ENCODE measurements around the gene MAP4K4. TPM values are rescaled to one million over a fixed set of nuclear protein-coding genes. Genes with fewer than 3 reads are reported as not detected.

Gene MAP4K4
- total and polyA plus RNA-seq, 9 donors = 62.3 to 153 (median 133) TPM

DNA sequence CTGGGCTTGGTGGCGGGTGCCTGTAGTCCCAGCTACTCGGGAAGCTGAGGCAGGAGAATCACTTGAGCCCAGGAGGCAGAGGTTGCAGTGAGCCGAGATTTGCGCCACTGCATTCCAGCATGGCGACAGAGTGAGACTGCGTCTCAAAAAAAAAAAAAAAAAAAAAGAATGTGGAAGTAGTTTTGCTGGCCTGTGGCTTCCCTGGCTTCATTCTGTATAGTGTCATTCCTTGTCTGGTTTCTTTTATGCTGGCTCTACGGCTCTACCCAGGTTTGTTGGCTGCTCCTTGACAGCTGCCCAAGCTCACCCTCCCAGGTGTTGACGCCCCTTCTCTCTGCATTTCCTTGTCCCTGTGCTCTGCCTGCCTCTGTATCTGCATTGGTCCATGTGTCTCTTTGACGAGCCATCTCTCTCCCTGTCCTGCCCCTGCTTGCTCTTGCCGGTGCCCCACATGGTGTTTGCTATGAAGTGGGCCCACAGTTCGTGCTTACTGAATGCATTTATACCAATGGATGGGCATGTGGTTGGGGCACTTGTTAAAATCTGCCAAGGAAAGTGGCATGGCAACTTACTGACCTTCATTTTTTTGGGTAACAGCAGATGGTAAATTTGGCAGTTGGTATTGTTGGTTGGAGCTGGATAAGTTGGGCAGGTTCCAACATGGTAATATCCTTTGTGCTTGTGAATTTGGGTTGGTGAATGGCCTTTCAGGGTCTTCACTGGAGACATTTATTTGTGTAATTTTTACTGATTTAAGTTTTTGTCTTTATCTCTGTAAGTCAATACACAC lies 113.9 kb downstream of the MAP4K4 start:
- no peaks in the 10 kb centered on the region for H3K9me3 ChIP-seq (replicated peaks; ENCODE audit: control insufficient read depth, low read depth, low read length)
- peaks cover 34% of the 10 kb centered on the region for H3K4me1 ChIP-seq (ENCODE audit: control insufficient read depth, insufficient read depth, low read length)
- no peak overlapping the region for H3K27ac ChIP-seq (ENCODE audit: low read length)
- peaks cover 3% of the 10 kb centered on the region for H3K36me3 ChIP-seq (ENCODE audit: control insufficient read depth, insufficient read depth, low read length)
- no peaks in the 10 kb centered on the region for H3K27me3 ChIP-seq (ENCODE audit: control insufficient read depth, insufficient read depth, low read length)
- DNase-seq = no peak
- H3K4me3 ChIP-seq (ENCODE audit: low read length) = no peak overlapping the region
- 93% methylated on average over 7 of the region's 11 CpGs for WGBS (ENCODE audit: insufficient coverage)

GRCh38 chr2:101812226-101812625 lies 114.7 kb downstream of the MAP4K4 start:
- no peaks in the 10 kb centered on the region for H3K9me3 ChIP-seq (replicated peaks; ENCODE audit: control insufficient read depth, low read depth, low read length)
- H3K27ac ChIP-seq (ENCODE audit: low read length) = no peak overlapping the region
- H3K36me3 ChIP-seq (ENCODE audit: control insufficient read depth, insufficient read depth, low read length) = peaks cover 3% of the 10 kb centered on the region
- H3K27me3 ChIP-seq (ENCODE audit: control insufficient read depth, insufficient read depth, low read length) = no peaks in the 10 kb centered on the region
- no peak overlapping the region for H3K4me3 ChIP-seq (ENCODE audit: low read length)
- no CpG with 5 or more reads among the region's 7 CpGs for WGBS (ENCODE audit: insufficient coverage)
- DNase-seq = no peak
- H3K4me1 ChIP-seq (ENCODE audit: control insufficient read depth, insufficient read depth, low read length) = peaks cover 33% of the 10 kb centered on the region

DNA sequence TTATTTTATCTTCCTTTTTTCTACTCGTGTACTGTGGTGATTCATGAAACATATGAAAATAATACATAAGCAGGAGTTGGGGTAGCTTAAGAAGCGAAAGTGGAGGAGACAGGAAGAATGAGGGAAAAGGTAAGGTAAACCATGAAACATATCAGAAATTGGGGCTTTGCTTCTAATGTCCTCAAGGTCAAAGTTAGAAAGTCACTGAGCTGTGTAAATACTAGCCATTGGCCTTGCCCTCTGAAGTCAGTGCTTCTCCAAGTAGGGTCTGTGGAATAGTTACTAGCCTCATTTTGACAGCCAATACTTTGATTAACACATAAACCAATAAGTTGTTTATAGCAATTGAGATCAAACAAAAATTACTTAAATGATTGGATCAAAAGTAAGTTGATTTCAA lies 117.2 kb downstream of the MAP4K4 start:
- Histone ChIP-seq H3K27me3 (ENCODE audit: control insufficient read depth, insufficient read depth, low read length) (no peaks in the 10 kb centered on the region), H3K36me3 (ENCODE audit: control insufficient read depth, insufficient read depth, low read length) (no peaks in the 10 kb centered on the region), H3K4me3 (ENCODE audit: low read length) (no peak overlapping the region), H3K27ac (ENCODE audit: low read length) (no peak overlapping the region), H3K9me3 (replicated peaks; ENCODE audit: control insufficient read depth, low read depth, low read length) (no peaks in the 10 kb centered on the region), H3K4me1 (ENCODE audit: control insufficient read depth, insufficient read depth, low read length) (peaks cover 42% of the 10 kb centered on the region)
- no CpG with 5 or more reads among the region's 2 CpGs for WGBS (ENCODE audit: insufficient coverage)
- DNase-seq = no peak

DNA sequence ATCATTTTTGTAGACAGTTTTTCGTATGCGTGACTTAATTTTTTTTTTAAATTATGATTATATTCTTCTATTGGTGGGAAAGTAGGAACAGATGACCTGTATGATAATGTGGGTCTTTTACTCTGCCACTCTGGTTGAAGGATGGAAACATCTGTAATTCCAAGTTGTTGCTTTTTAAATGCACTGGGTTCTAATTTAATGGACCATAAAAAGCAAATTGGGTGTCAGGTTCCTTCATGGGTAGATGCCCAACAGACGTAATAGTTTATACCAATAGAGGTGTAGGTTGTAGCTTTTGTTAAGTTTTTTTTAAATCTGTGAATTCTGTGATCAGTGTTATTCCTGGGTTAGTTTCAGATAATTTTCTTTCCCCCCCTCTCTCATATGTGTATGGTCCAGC lies 117.6 kb downstream of the MAP4K4 start:
- Histone ChIP-seq H3K36me3 (ENCODE audit: control insufficient read depth, insufficient read depth, low read length) (no peaks in the 10 kb centered on the region), H3K9me3 (replicated peaks; ENCODE audit: control insufficient read depth, low read depth, low read length) (no peaks in the 10 kb centered on the region), H3K27me3 (ENCODE audit: control insufficient read depth, insufficient read depth, low read length) (no peaks in the 10 kb centered on the region), H3K4me3 (ENCODE audit: low read length) (no peak overlapping the region), H3K27ac (ENCODE audit: low read length) (no peak overlapping the region), H3K4me1 (ENCODE audit: control insufficient read depth, insufficient read depth, low read length) (peaks cover 42% of the 10 kb centered on the region)
- DNase-seq = no peak
- no CpG with 5 or more reads among the region's 3 CpGs for WGBS (ENCODE audit: insufficient coverage)

DNA sequence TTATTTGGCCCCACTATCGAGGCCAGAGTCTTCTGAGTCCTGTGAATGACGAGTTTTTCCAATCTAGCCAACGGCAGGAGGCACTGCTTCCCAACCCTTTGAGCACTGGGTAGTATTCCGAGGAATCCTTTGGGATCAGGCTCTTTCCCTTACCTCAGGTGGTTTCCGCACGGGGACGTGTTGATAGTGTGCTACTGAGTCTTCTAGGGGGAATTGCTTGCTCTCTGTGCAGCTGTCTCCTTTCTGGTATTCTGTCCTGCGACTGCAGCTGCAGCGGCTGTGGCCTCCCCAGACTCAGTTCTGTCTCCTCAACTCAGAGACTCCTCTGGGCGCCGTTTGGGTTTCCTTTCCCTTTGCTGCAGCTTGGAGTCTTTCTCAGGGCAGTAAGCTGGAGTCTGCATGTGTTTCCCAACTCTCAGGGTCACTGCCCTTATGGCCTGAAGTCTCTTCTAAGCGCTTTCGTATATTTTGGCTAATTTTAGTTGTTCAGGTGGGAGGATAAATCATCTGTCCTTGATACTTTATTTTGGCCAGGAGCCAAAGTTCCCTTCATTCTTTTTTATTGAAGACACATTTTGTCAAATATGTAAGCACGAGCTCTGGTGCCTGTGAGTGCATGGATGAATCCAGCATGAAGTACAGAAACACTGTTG lies 118.4 kb downstream of the MAP4K4 start:
- no peaks in the 10 kb centered on the region for H3K27me3 ChIP-seq (ENCODE audit: control insufficient read depth, insufficient read depth, low read length)
- no peaks in the 10 kb centered on the region for H3K9me3 ChIP-seq (replicated peaks; ENCODE audit: control insufficient read depth, low read depth, low read length)
- no peak overlapping the region for H3K4me3 ChIP-seq (ENCODE audit: low read length)
- 33% methylated on average over 8 of the region's 14 CpGs for WGBS (ENCODE audit: insufficient coverage)
- peak; percentile 89 for DNase-seq
- H3K4me1 ChIP-seq (ENCODE audit: control insufficient read depth, insufficient read depth, low read length) = peaks cover 45% of the 10 kb centered on the region
- peak overlapping the region; percentile 71 for H3K27ac ChIP-seq (ENCODE audit: low read length)
- no peaks in the 10 kb centered on the region for H3K36me3 ChIP-seq (ENCODE audit: control insufficient read depth, insufficient read depth, low read length)

DNA sequence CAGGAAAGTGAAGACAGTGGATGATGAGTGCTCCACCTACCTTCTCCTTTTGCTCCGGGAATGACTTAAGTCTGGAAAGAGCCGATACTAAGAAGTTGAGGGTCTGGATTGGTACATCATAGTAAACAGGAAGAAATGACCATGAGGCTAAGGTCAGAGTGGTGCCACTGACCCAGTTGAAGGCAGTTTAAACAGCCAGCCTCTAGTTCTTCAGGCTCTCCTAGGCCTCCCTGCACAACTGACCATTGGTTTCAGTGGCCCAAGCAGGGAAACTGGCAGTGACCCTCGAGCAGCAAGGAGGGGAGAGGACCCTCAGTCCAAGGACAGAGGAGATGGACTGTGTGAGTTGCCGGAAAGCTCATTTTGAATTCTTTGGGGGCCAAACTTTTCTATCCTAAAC lies 119.1 kb downstream of the MAP4K4 start:
- WGBS (ENCODE audit: insufficient coverage) = no CpG with 5 or more reads among the region's 4 CpGs
- H3K27me3 ChIP-seq (ENCODE audit: control insufficient read depth, insufficient read depth, low read length) = no peaks in the 10 kb centered on the region
- no peaks in the 10 kb centered on the region for H3K36me3 ChIP-seq (ENCODE audit: control insufficient read depth, insufficient read depth, low read length)
- H3K27ac ChIP-seq (ENCODE audit: low read length) = no peak overlapping the region
- H3K4me1 ChIP-seq (ENCODE audit: control insufficient read depth, insufficient read depth, low read length) = peaks cover 41% of the 10 kb centered on the region
- H3K4me3 ChIP-seq (ENCODE audit: low read length) = no peak overlapping the region
- no peak for DNase-seq
- H3K9me3 ChIP-seq (replicated peaks; ENCODE audit: control insufficient read depth, low read depth, low read length) = no peaks in the 10 kb centered on the region

GRCh38 chr2:101817481-101817880 lies 120.0 kb downstream of the MAP4K4 start:
- H3K27me3 ChIP-seq (ENCODE audit: control insufficient read depth, insufficient read depth, low read length) = no peaks in the 10 kb centered on the region
- WGBS (ENCODE audit: insufficient coverage) = 81% methylated on average over 5 of the region's 6 CpGs
- H3K4me3 ChIP-seq (ENCODE audit: low read length) = no peak overlapping the region
- no peak overlapping the region for H3K27ac ChIP-seq (ENCODE audit: low read length)
- no peaks in the 10 kb centered on the region for H3K9me3 ChIP-seq (replicated peaks; ENCODE audit: control insufficient read depth, low read depth, low read length)
- peak; percentile 56 for DNase-seq
- H3K4me1 ChIP-seq (ENCODE audit: control insufficient read depth, insufficient read depth, low read length) = peaks cover 37% of the 10 kb centered on the region
- no peaks in the 10 kb centered on the region for H3K36me3 ChIP-seq (ENCODE audit: control insufficient read depth, insufficient read depth, low read length)

- WGBS (ENCODE audit: insufficient coverage) = no CpG with 5 or more reads among the region's 1 CpG
Measured at GRCh38 chr2:101818531-101819451, 121.3 kb downstream of the MAP4K4 start.

DNA sequence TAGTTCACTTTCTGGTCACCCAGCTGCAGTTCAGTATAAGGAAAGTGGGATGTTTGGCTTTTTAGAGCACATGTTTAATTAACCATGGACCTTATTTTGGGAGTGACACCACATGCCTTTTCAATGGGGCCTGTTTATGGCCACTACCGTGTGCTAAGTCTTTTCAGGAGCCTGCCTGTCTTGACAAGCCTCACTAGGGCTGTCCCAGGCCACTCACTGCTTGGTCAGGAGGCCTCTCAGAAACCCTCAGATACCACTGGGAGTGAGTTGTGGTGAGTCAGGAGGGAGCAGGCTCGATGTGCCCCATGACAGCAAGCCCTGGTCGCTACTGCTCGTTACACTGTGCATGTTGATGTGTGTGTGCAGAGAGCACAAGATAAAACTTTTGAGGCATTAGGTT lies 123.0 kb downstream of the MAP4K4 start:
- H3K27me3 ChIP-seq (ENCODE audit: control insufficient read depth, insufficient read depth, low read length) = no peaks in the 10 kb centered on the region
- peak overlapping the region; percentile 21 for H3K27ac ChIP-seq (ENCODE audit: low read length)
- no peak overlapping the region for H3K4me3 ChIP-seq (ENCODE audit: low read length)
- DNase-seq = no peak
- H3K9me3 ChIP-seq (replicated peaks; ENCODE audit: control insufficient read depth, low read depth, low read length) = no peaks in the 10 kb centered on the region
- peaks cover 2% of the 10 kb centered on the region for H3K36me3 ChIP-seq (ENCODE audit: control insufficient read depth, insufficient read depth, low read length)
- 70% methylated on average over 2 of the region's 4 CpGs for WGBS (ENCODE audit: insufficient coverage)
- peaks cover 32% of the 10 kb centered on the region for H3K4me1 ChIP-seq (ENCODE audit: control insufficient read depth, insufficient read depth, low read length)

More at GRCh38 chr2:101818531-101819451, 121.3 kb downstream of the MAP4K4 start:
- Histone ChIP-seq H3K27me3 (ENCODE audit: control insufficient read depth, insufficient read depth, low read length) (no peaks in the 10 kb centered on the region), H3K27ac (ENCODE audit: low read length) (peak overlapping the region; percentile 57), H3K4me1 (ENCODE audit: control insufficient read depth, insufficient read depth, low read length) (peaks cover 35% of the 10 kb centered on the region), H3K36me3 (ENCODE audit: control insufficient read depth, insufficient read depth, low read length) (no peaks in the 10 kb centered on the region), H3K4me3 (ENCODE audit: low read length) (no peak overlapping the region), H3K9me3 (replicated peaks; ENCODE audit: control insufficient read depth, low read depth, low read length) (no peaks in the 10 kb centered on the region)
- peak; percentile 84 for DNase-seq
